PC-9 (cell line): ENCODE measurements around the gene C19orf25. TPM values are rescaled to one million over a fixed set of nuclear protein-coding genes. Genes with fewer than 3 reads are reported as not detected.

ENCODE experiments used
- BruUV-seq: library from RNA; stranded (reverse); fragments of 400-500 nt; replicated peaks from 2 replicates; lab custom pipeline; 2021; lab: Mats Ljungman, UMichigan
- CTCF ChIA-PET: fragments of 300-600 bp; sonication (Branson Sonifier 250); formaldehyde crosslinking; loops from one replicate; lab custom pipeline; 2022; ENCODE audit warnings: antibody characterized with exemption; lab: Charles Lee
- POLR2A ChIA-PET: fragments of 300-600 bp; sonication (Branson Sonifier 250); formaldehyde crosslinking; loops from one replicate; lab custom pipeline; 2022; ENCODE audit warnings: antibody characterized with exemption; ENCODE audit not compliant: unreplicated experiment; lab: Charles Lee
- DNase-seq, 2 experiments: peaks; one replicate each; pipeline versions ENCODE4 v3.0.0 to v3.0.0-alpha.2; 2015 to 2022; ENCODE audit warnings: mixed read lengths in 1 of 2
- H2AFZ ChIP-seq: fragments of 200-600 bp; sonication (generic); 2 replicates; pipeline ENCODE4 v1.8.1; 2017; ENCODE audit warnings: antibody characterized with exemption
- H3F3A ChIP-seq: fragments of 200-600 bp; sonication (generic); 2 replicates; pipeline ENCODE4 v1.8.1; 2017; ENCODE audit warnings: antibody characterized with exemption, mild to moderate bottlenecking, low read depth; ENCODE audit not compliant: insufficient read depth
- H3K27ac ChIP-seq: fragments of 200-600 bp; sonication (generic); 2 replicates; pipeline ENCODE4 v1.6.1; 2016; ENCODE audit warnings: mixed run types
- H3K27me3 ChIP-seq: fragments of 200-600 bp; sonication (generic); 2 replicates; pipeline ENCODE4 v1.6.1; 2016; ENCODE audit warnings: low read depth, mixed run types; ENCODE audit not compliant: insufficient read depth
- H3K36me3 ChIP-seq: fragments of 200-600 bp; sonication (generic); 2 replicates; pipeline ENCODE4 v1.6.1; 2016; ENCODE audit warnings: low read depth, mixed run types
- H3K4me1 ChIP-seq: fragments of 200-600 bp; sonication (generic); replicated peaks from 2 replicates; pipeline ENCODE4 v1.6.1; 2016; ENCODE audit warnings: mixed run types; ENCODE audit not compliant: insufficient read depth
- H3K4me2 ChIP-seq: fragments of 200-600 bp; sonication (generic); 2 replicates; pipeline ENCODE4 v1.6.1; 2017; ENCODE audit warnings: mixed run types
- H3K4me3 ChIP-seq: fragments of 200-600 bp; sonication (generic); 2 replicates; pipeline ENCODE4 v1.6.1; 2016; ENCODE audit warnings: mixed run types
- H3K79me2 ChIP-seq: fragments of 200-600 bp; sonication (generic); 2 replicates; pipeline ENCODE4 v1.6.1; 2017; ENCODE audit warnings: low read depth, mixed run types
- H3K9me2 ChIP-seq: fragments of 200-600 bp; sonication (generic); 2 replicates; pipeline ENCODE4 v1.8.1; 2017; ENCODE audit warnings: mild to moderate bottlenecking; ENCODE audit not compliant: insufficient read depth
- H3K9me3 ChIP-seq: fragments of 200-600 bp; sonication (generic); 2 replicates; pipeline ENCODE4 v1.8.1; 2016; ENCODE audit warnings: low read depth; ENCODE audit not compliant: insufficient read depth
- H4K20me1 ChIP-seq: fragments of 200-600 bp; sonication (generic); 2 replicates; pipeline ENCODE4 v1.8.1; 2017; ENCODE audit not compliant: insufficient read depth
- EZH2 ChIP-seq: fragments of 200-600 bp; sonication (generic); IDR thresholded peaks from 2 replicates; pipeline ENCODE4 v1.8.0; 2017; ENCODE audit warnings: antibody characterized with exemption, low read depth
- intact Hi-C: fragments of 100-400 bp; cut with micrococcal nuclease; formaldehyde crosslinking; loops from one replicate; pipeline ENCODE4 v1.10.0; 2022; ENCODE audit not compliant: unreplicated experiment
- total RNA-seq: library from RNA; stranded (reverse); gene quantifications from 2 replicates; pipeline ENCODE4 v1.2.3, GENCODE V29; 2021
- TF ChIP-seq, protein P1 (sequence below): fragments of 200-600 bp; sonication (generic); conservative IDR thresholded peaks from 2 replicates; pipeline ENCODE4 v1.6.1; 2017; ENCODE audit warnings: mixed run types, antibody characterized with exemption, mild to moderate bottlenecking, moderate library complexity

Gene C19orf25
- total RNA-seq, 1 experiment from 2014 or later = 28.0 TPM

DNA sequence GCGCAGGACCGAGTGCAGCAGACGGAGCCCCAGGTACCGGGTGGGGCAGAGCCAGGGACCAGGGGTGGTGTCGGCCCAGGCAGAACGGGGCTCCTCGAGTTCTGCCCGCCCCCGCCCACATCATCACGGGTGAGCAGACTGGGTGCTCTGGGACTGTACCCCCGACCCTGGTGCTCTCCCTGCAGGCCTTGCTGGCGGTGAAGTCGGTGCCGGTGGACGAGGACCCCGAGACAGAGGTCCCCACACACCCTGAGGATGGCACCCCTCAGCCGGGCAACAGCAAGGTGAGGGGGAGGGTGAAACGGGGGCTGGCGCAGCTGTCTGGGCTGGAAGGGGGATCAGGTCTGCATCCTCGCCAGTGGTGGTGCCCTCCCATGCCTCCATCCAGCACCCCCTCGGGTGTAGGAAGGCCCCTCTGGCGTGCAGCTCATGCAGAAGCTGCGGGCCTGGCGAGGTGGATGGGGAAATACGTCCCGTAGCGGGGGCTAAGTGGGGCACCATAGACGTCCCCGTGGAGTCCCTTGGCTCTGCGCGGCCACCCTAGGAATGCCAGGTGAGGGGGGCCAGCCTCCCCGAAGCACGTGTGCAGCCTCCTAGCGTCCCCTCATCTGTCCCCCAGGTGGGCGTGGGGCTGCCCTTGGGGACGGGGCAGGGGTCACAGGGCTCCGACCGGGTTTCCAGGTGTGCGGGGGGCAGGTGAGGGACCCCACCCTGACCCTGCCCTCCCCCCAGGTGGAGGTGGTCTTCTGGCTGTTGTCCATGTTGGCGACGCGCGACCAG, 22.7 kb downstream of the C19orf25 start:
- Histone ChIP-seq H3K4me3 (no peak overlapping the region), H3K79me2 (no peaks in the 10 kb centered on the region), H2AFZ (no peak overlapping the region), H3K36me3 (no peaks in the 10 kb centered on the region), H3K9me2 (no peaks in the 10 kb centered on the region), H4K20me1 (no peaks in the 10 kb centered on the region), H3K4me1 (no peaks in the 10 kb centered on the region), H3K27me3 (no peaks in the 10 kb centered on the region), H3K9me3 (no peaks in the 10 kb centered on the region), H3K4me2 (peak overlapping the region; percentile 56; the same call in 1 of the 2 replicates), H3K27ac (no peak overlapping the region), H3F3A (peaks cover 10% of the 10 kb centered on the region)
- TF ChIP-seq, protein P1, sequence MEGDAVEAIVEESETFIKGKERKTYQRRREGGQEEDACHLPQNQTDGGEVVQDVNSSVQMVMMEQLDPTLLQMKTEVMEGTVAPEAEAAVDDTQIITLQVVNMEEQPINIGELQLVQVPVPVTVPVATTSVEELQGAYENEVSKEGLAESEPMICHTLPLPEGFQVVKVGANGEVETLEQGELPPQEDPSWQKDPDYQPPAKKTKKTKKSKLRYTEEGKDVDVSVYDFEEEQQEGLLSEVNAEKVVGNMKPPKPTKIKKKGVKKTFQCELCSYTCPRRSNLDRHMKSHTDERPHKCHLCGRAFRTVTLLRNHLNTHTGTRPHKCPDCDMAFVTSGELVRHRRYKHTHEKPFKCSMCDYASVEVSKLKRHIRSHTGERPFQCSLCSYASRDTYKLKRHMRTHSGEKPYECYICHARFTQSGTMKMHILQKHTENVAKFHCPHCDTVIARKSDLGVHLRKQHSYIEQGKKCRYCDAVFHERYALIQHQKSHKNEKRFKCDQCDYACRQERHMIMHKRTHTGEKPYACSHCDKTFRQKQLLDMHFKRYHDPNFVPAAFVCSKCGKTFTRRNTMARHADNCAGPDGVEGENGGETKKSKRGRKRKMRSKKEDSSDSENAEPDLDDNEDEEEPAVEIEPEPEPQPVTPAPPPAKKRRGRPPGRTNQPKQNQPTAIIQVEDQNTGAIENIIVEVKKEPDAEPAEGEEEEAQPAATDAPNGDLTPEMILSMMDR = no peak
- TF ChIP-seq EZH2 = no peak
- POLR2A ChIA-PET = interaction anchor here (0.5 to 0.7 kb wide), 4 partner anchors 101 to 294 kb away, joined by 3 to 13 read pairs (median 4); a partner anchor contains a TSS
- CTCF ChIA-PET = interaction anchor here (0.7 kb wide), 1 partner anchor 187 kb away, joined by 5 read pairs; the partner anchor contains the start of gene CIRBP
- intact Hi-C loops = loop anchor here (5.0 kb wide), 1 partner anchor 49 kb away; the partner anchor contains the start of gene DAZAP1
- no TSS peak for BruUV-seq
- DNase-seq = no peak

DNA sequence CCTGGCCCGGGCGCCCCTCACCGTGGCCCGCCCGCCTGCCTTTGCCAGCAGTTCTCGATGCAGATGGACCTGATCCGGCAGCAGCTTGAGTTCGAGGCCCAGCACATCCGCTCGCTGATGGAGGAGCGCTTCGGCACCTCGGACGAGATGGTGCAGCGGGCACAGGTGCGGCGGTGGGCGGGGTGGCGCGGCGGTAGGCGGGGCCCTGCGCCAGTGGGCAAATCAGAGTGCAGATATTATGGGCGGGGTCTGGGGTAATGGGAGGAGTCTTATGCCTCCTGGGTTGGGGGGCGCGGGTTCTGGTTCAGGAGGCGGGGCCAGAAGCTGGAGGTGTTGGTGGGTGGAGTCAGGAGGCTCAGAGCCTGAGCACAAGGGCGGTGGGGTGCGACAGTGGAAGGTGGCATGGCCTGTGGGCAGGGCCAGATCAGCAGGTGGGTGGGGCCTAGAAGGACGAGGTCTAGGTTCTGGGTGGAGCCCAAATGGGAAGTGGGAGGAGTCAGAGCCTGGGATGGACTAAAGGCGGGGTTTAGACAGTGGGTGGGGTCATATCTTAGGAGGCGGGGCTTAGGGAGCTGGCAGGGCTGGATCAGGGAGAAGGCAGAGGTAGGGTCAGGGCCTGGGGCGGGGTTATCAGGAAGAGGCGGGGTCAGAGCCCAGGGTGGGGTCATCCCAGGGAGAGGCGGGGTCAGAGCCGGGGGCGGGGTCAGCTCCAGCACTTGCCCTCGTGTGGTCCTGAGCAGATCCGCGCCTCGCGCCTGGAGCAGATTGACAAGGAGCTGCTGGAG, 23.5 kb downstream of the C19orf25 start:
- Histone ChIP-seq H3K4me3 (peak overlapping the region; percentile 50; the same call in 1 of the 2 replicates), H3F3A (peaks cover 10% of the 10 kb centered on the region), H2AFZ (peak overlapping the region; percentile 72), H3K79me2 (no peaks in the 10 kb centered on the region), H3K9me2 (no peaks in the 10 kb centered on the region), H3K36me3 (no peaks in the 10 kb centered on the region), H3K27me3 (no peaks in the 10 kb centered on the region), H3K9me3 (no peaks in the 10 kb centered on the region), H3K27ac (peak overlapping the region; percentile 30; the same call in 1 of the 2 replicates), H3K4me2 (peak overlapping the region; percentile 72), H3K4me1 (no peaks in the 10 kb centered on the region), H4K20me1 (no peaks in the 10 kb centered on the region)
- TF ChIP-seq EZH2 = no peak
- TF ChIP-seq, protein P1 = no peak
- ChIA-PET CTCF (interaction anchor here (0.7 kb wide), 1 partner anchor 186 kb away, joined by 5 read pairs; the partner anchor contains the start of gene CIRBP), POLR2A (interaction anchor here (0.5 to 0.7 kb wide), 5 partner anchors 101 to 294 kb away, joined by 3 to 13 read pairs (median 4); a partner anchor contains a TSS)
- no TSS peak for BruUV-seq
- peak; percentile 91 to 93 for DNase-seq
- intact Hi-C loops = loop anchor here (5.0 kb wide), 1 partner anchor 48 kb away; the partner anchor contains the start of gene DAZAP1

DNA sequence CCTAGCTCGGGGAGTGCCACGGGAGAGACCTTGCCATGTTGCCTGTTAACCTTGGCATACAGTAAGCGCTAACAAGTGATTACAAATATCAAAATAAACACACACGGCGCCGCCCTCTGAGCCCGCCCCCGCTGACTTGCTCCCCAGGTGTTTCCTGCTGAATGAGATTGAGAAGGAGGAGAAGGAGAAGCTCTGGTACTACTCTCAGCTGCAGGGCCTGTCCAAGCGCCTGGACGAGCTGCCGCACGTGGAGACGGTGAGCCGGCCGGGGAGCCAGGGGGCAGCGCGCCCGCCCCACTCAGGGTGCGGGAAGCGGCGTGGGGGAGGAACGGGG, 24.0 kb downstream of the C19orf25 start:
- CTCF ChIA-PET = no interaction called here
- peak overlapping the region; percentile 50; the same call in 1 of the 2 replicates for H3K4me3 ChIP-seq

More for the DNA sequence above, 24.0 kb downstream of the C19orf25 start:
- H3K9me3 ChIP-seq = no peaks in the 10 kb centered on the region
- H3K4me1 ChIP-seq = no peaks in the 10 kb centered on the region
- TF ChIP-seq, protein P1 = no peak
- no peak for TF ChIP-seq EZH2
- peaks cover 10% of the 10 kb centered on the region for H3F3A ChIP-seq
- BruUV-seq = no TSS peak
- H3K36me3 ChIP-seq = no peaks in the 10 kb centered on the region
- no peaks in the 10 kb centered on the region for H3K27me3 ChIP-seq
- peak overlapping the region; percentile 72 for H3K4me2 ChIP-seq
- intact Hi-C loops = loop anchor here (5.0 kb wide), 1 partner anchor 48 kb away; the partner anchor contains the start of gene DAZAP1
- no peaks in the 10 kb centered on the region for H3K79me2 ChIP-seq
- POLR2A ChIA-PET = no interaction called here
- peak overlapping the region; percentile 72 for H2AFZ ChIP-seq
- H4K20me1 ChIP-seq = no peaks in the 10 kb centered on the region
- no peaks in the 10 kb centered on the region for H3K9me2 ChIP-seq
- DNase-seq = peak; percentile 52 to 64
- H3K27ac ChIP-seq = peak overlapping the region; percentile 30; the same call in 1 of the 2 replicates
